Motor neuron (in vitro differentiated cells): ENCODE data around the gene ABCC4. TPM values are rescaled to one million over a fixed set of nuclear protein-coding genes. Genes with fewer than 3 reads are reported as not detected.
A peak's percentile ranks its signal among the peaks of the same experiment; 100 is the strongest.

Experiments used
- ATAC-seq, 8 experiments: fragments of 200-7000 bp; cut with Tn5 transposase; replicated peaks in 6 of 8; 2 replicates each; pipeline ENCODE4 v1.8.0; 2021; ENCODE audit warnings: mild to moderate bottlenecking in 8 of 8, moderate library complexity in 8 of 8
- H3K27ac ChIP-seq, 2 donors: fragments of 250-450 bp; sonication (Bioruptor Pico); 2 replicates each; pipeline ENCODE4 v1.9.0; 2021; ENCODE audit warnings: antibody characterized with exemption in 2 of 2, mild to moderate bottlenecking in 2 of 2, moderate library complexity in 1 of 2
- H3K4me1 ChIP-seq, 2 donors: fragments of 250-450 bp; sonication (Bioruptor Pico); replicated peaks in 1 of 2; 2 replicates each; pipeline ENCODE4 v1.6.1; 2021; ENCODE audit warnings: antibody characterized with exemption in 2 of 2, mild to moderate bottlenecking in 2 of 2, moderate library complexity in 1 of 2
- H3K4me3 ChIP-seq, 5 donors: fragments of 250-450 bp; sonication (Bioruptor Pico); 2 replicates each; pipeline ENCODE4 v1.9.0; 2021; ENCODE audit warnings: antibody characterized with exemption in 5 of 5, mild to moderate bottlenecking in 5 of 5, moderate library complexity in 4 of 5
- WGBS, 10 experiments: fragments of 450-650 bp; shearing (Covaris generic); methylation state at CpG; one replicate each; pipeline ENCODE4 v1.0.0; 2022; 5-methylcytosine and 5-hydroxymethylcytosine counted together
- in situ Hi-C, 9 experiments: fragments of 400-800 bp; cut with MboI; loops; one replicate each; pipeline ENCODE4 v1.15.0; 2021; ENCODE audit warnings: low sequenced_read_pairs in 9 of 9, low pct_unique_long_range_greater_than_20kb in 2 of 9; ENCODE audit not compliant: unreplicated experiment in 9 of 9
- total RNA-seq, 8 experiments: library from RNA; unstranded; fragments of 300-600 nt; gene quantifications; 2 replicates each; pipeline versions ENCODE4 v1.2.3 to v1.2.4, GENCODE V29; 2022

Gene ABCC4
- total RNA-seq, 8 experiments from 2014 or later, result 2.5 to 13.0 (median 8.0) TPM

DNA sequence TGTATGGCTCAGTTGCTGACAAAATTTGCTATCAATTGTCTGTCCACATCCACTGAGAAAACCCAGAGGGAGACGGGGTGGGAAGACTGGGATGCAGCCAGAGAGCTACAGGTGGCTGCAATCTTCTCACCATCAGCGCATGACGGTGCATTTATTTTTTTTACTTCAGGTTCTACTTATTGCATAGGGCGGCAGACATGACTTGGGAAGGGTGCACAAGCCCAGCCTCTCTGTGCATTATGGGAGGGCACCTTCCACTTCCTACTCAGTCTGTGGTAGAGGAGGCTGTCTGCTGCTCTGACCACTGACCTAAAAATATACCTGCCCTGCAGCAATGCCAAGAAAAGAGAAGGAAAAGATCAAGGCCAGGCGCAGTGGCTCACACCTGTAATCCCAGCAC, 73.1 kb downstream of the ABCC4 start:
- no peak for ATAC-seq
- 62 to 100% (median 88%) methylated on average over 2 to 4 of the region's 5 CpGs; no CpG with 5 or more reads in 4 of the 10 experiments for WGBS, 10 experiments
- in situ Hi-C loops, result no loop called here
- no peaks in the 10 kb centered on the region for H3K4me1 ChIP-seq
- no peak overlapping the region for H3K27ac ChIP-seq
- H3K4me3 ChIP-seq, result no peak overlapping the region

DNA sequence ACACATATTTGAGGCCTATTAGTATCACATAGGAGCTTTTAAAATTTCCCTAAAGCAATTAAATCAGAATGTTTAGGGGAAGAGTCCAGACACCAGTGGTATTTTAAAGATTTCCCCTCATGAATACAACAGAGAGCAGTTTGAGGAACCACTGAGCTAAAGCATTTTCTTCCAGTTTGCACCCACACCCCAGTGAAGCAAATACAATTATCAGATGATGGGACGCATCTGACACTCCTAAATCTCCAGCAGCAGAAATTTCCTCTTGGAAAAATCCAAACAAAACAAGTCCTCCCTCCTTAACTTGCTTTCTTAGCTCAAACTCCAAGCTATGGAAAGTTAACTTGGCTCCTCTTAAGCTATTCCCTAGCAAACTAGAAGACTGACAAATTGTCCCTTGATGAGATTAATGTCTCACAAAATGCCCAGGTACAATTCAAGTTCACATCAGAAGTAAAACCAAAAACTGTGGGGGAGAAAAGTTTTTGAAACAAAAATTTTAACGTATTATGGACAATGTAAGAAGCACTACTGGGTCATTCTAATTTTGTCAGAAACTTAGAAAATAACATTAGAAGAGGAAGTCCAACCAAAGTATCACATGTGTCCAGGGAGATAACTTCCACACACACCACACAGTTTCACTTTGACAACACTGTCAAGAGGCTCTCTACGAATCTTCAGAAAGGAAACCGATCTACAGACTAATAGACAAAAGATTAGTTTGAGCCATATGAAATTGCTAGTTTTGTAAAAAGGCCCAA, 74.1 kb downstream of the ABCC4 start:
- no peak for ATAC-seq
- Histone ChIP-seq H3K4me1 (no peaks in the 10 kb centered on the region), H3K4me3 (no peak overlapping the region), H3K27ac (no peak overlapping the region)
- in situ Hi-C loops, result no loop called here
- WGBS, 10 experiments, result 0 to 100% (median 72%) methylated on average over 1 to 4 of the region's 4 CpGs

DNA sequence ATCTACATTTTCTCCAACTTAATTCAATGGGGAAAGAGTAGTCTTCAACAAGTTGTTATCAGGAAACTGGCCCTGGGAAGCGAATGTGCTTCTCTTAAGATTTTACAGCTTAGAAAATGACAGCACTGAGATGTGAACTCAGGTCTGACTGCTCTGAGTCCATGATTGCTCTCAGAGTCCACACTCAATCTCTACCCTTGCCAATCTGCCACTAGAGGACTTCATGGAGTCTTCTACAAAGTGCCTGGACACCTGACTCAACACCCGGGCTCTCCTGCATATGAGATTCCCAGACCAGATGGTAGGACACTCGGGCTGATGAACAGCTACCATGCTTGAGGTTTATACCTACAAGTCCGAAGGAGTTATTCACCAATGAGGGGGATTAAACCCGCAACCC, 74.8 kb downstream of the ABCC4 start:
- H3K4me1 ChIP-seq, result no peaks in the 10 kb centered on the region
- in situ Hi-C loops, result no loop called here
- WGBS, 10 experiments, result 74 to 100% (median 87%) methylated on average over 1 to 5 of the region's 5 CpGs; no CpG with 5 or more reads in 1 of the 10 experiments
- ATAC-seq, result no peak
- H3K4me3 ChIP-seq, result no peak overlapping the region
- H3K27ac ChIP-seq, result no peak overlapping the region

DNA sequence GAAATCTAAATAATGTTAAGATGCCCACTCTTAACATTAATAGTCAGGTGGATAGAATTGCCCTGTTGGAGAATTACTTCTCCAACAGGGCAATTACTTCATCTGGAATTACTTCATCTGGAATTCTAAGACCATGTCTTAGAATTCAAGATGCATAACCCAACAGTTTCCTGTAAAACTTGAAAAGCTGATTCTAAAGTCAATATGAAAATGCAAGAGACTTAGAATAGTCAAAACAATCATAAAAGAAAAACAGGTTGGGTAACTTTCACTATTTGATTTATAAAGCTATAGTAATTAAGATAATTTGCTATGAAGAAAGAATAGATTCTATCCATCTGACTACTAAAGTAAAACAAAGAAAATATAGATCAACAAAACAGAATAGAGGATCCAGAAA, 75.2 kb downstream of the ABCC4 start:
- Histone ChIP-seq H3K4me1 (no peaks in the 10 kb centered on the region), H3K27ac (no peak overlapping the region), H3K4me3 (no peak overlapping the region)
- in situ Hi-C loops, result no loop called here
- ATAC-seq, result no peak

DNA sequence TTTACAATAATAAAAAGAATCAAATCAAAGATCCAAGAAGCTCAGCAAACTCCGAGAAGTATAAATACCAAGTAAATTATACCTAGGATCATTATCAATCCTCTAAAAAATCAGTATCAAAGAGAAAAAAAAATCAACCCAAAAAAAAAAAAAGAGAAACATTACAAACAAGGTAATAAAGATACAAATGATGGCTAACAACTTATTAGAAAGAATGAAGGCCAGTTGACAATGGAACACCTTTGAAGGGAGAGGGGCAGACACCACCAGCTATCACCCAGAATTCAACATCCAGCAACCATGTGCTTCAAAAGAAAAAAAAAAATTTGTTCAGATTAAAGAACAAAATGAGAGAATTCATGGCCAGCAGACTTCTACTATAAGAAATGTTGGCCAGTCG, 77.2 kb downstream of the ABCC4 start:
- Histone ChIP-seq H3K4me3 (no peak overlapping the region), H3K27ac (no peak overlapping the region), H3K4me1 (no peaks in the 10 kb centered on the region)
- in situ Hi-C loops, result no loop called here
- no peak for ATAC-seq
- 86 to 100% (median 100%) methylated on average over 1 to 2 of the region's 2 CpGs; no CpG with 5 or more reads in 1 of the 10 experiments for WGBS, 10 experiments

DNA sequence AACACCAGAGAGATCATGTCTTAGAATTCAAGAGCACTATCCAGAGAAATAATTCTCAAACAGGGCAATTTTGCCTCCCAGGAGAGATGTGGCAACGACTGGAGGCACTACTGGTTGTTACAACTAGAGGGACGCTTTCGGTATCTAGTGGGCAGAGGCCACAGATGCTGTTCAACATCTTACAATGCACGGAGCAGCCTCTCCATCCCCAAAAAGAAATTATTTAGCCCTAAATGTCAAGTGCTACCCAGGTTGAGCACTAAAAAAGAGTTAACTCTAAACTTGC, 78.6 kb downstream of the ABCC4 start:
- ATAC-seq, result no peak
- Histone ChIP-seq H3K27ac (no peak overlapping the region), H3K4me1 (no peaks in the 10 kb centered on the region), H3K4me3 (no peak overlapping the region)
- in situ Hi-C loops, result no loop called here
- 73 to 100% (median 90%) methylated on average over 2 to 4 of the region's 4 CpGs; no CpG with 5 or more reads in 4 of the 10 experiments for WGBS, 10 experiments

DNA sequence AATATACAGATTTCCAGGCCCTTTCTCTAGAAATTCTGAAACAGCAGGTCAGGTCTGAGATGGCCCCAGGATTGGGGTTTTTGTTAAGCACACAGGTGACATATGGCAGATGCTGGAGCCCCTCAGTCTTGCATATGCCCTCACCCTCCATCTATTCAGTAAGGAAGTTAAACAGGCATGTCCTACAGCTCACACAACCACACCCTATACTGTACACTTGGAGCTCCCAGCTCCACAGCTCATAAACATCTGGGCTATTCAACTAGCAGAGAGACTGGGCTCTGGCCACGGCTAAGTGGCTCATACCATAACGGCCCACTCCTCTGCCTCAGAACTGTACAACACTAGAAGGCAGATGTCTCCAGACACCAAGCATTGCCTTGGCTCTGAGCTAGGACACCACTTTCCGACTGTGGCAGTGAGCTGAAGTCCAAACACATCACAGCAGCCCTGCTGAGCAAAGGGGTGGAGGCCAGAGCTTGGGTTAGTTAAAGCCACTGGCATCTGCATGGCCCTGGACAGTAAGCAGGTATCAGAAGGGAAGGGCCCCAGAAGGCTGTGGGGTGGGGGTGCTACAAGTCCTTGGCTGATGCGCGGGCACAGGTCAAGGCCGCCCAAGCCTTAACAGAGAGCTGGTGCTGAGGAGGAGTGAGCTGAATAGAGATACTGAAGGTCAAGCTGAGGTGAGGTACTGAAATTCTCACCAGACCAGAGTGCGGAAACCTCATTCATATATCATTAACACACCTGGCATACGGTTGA, 79.1 kb downstream of the ABCC4 start:
- peak in 3 of 8 experiments; percentile 55 to 100 (median 57) for ATAC-seq
- no peak overlapping the region for H3K4me3 ChIP-seq
- in situ Hi-C loops, result no loop called here
- H3K27ac ChIP-seq, result no peak overlapping the region
- H3K4me1 ChIP-seq, result no peaks in the 10 kb centered on the region
- WGBS, 10 experiments, result 50 to 100% (median 80%) methylated on average over 1 to 4 of the region's 8 CpGs; no CpG with 5 or more reads in 3 of the 10 experiments

DNA sequence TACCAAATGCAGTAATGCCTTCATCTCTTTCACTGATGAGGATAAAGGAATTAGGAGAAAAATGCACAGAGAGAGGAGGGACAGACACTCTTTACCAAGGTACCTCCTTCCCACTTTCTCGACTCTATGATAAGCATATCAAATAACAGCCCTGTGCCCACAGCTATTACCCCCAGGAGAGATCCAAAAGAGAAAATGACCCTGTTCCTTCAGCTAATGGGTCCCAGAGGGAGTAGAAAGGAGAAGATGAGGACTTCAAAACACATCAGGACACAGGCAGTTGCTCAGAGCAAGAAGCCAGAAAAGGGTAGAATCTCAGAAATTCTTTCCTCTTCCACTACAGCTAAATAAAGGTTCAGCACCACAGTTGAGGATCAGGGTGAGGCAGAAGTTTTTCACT, 80.6 kb downstream of the ABCC4 start:
- WGBS, 10 experiments, result 86 to 100% (median 89%) methylated on average over 1 of the region's 1 CpG; no CpG with 5 or more reads in 6 of the 10 experiments
- H3K4me3 ChIP-seq, result no peak overlapping the region
- in situ Hi-C loops, result no loop called here
- no peaks in the 10 kb centered on the region for H3K4me1 ChIP-seq
- ATAC-seq, result no peak
- H3K27ac ChIP-seq, result no peak overlapping the region

DNA sequence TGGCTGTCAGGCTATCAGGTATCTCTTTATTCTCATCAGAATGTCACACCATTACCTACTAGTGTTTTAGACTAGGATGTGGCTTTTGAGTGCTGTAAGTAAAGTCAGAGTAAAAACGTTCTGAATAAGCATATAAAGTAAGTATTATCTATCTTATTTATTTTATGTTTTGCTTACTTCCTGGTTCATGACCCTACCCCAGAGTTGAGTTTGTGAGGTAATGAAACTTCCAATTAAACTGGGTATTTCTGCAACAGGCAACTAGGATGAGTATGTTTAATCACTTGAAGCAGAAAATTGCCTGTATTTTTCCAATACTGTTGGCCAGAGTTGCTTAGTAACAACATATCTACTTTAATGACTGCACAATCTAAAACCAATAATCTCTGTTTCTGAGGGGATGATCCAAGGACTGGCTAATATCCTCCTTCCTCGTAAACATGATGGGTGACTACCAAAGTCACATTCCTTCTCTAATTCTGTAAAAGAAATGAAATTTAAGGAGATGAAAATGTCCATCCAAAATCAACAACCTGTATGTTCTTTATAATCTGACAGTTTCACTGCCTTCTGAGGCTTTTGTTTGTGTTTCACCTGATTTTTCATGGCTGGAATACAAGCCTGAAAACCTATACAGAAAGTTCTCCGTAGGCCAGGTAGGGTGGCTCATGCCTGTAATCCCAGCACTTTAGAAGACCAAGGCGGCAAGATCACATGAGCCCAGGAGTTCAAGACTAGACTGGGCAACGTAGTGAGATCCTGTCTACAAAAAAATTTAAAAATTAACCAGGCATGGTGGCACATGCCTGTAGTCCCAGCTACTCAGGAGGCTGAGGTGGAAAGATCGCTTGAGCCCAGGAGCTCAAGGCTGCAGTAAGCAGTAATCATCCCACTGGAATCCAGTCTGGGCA, 83.1 kb downstream of the ABCC4 start:
- in situ Hi-C loops, result no loop called here
- no peak for ATAC-seq
- WGBS, 10 experiments, result 60 to 84% (median 72%) methylated on average over 1 to 6 of the region's 6 CpGs

DNA sequence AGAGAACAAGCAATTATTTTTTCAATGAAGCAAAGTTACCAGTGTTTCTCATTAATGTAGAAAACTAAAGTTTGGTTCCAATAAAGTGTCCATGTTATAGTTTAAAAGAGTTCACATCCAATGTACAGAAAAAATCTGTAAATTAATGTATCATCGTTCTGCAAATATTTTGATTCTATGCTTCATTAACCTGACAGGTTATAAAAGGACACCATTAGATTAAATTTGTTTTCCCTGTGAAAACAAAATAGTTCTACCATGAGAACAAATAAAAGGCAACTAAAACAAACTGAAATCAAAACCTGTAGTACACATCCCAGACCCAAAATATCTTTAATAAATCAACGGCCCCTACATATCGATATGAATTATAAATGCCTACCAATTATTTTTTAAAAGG, 85.1 kb downstream of the ABCC4 start:
- H3K27ac ChIP-seq, result no peak overlapping the region
- in situ Hi-C loops, result no loop called here
- no peak overlapping the region for H3K4me3 ChIP-seq
- ATAC-seq, result no peak
- WGBS, 10 experiments, result 33 to 96% (median 87%) methylated on average over 1 to 3 of the region's 3 CpGs
- H3K4me1 ChIP-seq, result no peaks in the 10 kb centered on the region

More for the DNA sequence above, 83.1 kb downstream of the ABCC4 start:
- Histone ChIP-seq H3K27ac (no peak overlapping the region), H3K4me1 (no peaks in the 10 kb centered on the region), H3K4me3 (no peak overlapping the region)

DNA sequence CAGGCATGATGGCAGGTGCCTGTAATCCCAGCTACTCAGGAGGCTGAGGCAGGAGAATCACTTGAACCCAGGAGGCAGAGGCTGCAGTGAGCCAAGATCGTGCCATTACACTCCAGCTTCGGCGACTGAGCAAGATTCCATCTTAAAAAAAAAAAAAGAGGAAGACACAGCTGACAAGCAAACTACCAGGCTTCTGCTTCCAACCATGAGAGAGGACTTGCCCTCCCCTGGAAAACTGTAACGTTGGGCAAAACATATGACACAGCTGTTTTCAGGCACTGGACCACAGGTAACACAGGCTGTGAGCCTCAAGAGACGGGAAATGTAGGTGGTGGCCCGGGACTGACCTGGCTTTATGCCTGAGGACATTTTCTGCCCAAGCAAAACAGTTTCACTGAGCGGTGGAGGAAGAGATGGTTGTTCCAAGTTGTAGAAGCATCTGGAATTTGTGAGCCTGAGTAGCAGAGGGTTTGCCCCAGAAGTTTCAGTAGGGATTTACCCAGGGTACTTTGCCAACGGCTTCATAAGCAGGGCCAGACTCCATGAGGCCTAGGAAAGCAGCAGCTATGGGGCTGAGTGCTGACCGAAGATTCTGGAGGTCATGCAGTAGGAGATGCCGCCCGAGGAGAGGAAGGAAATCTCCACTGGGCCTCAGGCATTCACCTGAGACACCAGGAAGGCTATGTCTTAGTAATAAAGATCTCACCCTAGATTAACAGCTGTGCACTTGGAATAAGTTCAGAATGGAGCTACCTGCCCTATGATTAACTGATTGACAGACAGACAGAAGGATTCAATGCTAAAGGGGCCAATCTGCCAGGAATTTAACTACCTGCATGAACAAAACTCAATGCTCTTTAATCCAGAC, 88.0 kb downstream of the ABCC4 start:
- H3K4me3 ChIP-seq, result no peak overlapping the region
- in situ Hi-C loops, result no loop called here
- ATAC-seq, result no peak
- 70 to 96% (median 90%) methylated on average over 2 to 8 of the region's 11 CpGs; no CpG with 5 or more reads in 1 of the 10 experiments for WGBS, 10 experiments
- no peaks in the 10 kb centered on the region for H3K4me1 ChIP-seq
- H3K27ac ChIP-seq, result no peak overlapping the region

DNA sequence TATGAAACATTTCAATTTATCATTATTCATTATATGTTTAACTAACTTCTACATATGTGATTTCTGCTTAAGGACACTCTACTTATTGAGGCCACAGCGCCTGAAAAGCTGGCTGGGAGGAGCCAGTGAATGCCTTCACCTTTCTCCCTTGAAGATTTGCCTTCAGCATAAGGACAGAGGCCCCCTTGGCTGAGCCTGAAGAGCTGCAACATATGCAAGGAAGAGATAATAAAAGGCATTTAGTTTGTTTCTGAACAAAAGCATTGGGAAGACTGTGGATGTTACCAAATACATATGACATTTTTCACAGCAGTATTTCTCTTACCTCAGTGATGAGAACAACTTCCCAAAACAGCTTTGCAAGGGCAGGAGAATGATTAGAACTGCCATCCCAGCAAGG, 92.1 kb downstream of the ABCC4 start:
- no peak overlapping the region for H3K4me3 ChIP-seq
- H3K27ac ChIP-seq, result no peak overlapping the region
- no peaks in the 10 kb centered on the region for H3K4me1 ChIP-seq
- in situ Hi-C loops, result no loop called here
- no peak for ATAC-seq
- WGBS, 10 experiments, result 100% methylated on average over 1 of the region's 1 CpG; no CpG with 5 or more reads in 8 of the 10 experiments
